ENCODE results near the gene RRP7A.
"Not testable (repeated sequence)": the region's sequence is repeated elsewhere in the genome, so short reads cannot be mapped to it uniquely, and the experiment has no call there.

Gene RRP7A

GRCh38 chr22:42519525-42520401 is at the start of gene RRP7A:
RRP7A (minus strand) TSS chr22:42519796; CDS start chr22:42519786, 10 bp downstream.
- DNase-seq = peak; percentile 69

DNA sequence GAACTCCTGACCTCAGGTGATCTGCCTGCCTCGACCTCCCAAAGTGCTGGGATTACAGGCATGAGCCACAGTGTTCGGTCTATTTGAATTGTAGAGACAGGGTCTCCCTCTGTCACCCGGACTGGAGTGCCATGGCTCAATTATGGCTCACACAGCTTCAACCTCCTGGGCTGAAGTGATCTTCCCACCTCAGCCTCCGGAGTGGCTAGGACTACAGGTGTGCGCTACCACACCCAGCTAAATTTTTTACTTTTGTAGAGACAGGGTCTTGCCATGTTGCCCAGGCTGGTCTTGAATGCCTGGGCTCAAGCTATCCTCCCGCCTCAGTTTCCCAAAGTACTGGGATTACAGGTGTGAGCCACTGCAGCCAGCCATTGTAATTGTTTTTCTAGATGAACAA is 48.4 kb upstream of the RRP7A start:
- DNase-seq = not testable (repeated sequence)

DNA sequence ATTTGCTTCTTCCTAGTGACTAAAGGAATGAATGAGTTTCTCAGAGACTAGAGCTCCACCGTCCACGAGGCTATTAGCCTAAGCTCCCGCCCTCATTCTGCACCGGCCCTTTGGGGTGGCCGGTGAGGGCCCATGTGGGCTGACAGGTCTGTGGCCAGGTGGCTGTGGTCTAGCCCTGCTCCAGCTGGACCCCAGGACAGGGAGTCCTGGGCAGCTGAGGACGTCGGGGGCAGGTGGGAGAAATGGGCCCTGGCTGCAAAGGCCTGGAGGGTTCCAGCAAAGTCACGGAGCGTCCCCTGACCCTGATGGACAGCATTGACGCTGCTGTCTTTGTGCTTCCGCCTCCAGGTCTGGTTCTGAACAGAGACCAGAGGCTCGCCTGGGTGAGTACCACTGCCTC is 46.4 kb upstream of the RRP7A start:
- DNase-seq = no peak

GRCh38 chr22:42564699-42565098 is 45.1 kb upstream of the RRP7A start:
- DNase-seq = no peak

GRCh38 chr22:42563943-42564342 is 44.3 kb upstream of the RRP7A start:
- not testable (repeated sequence) for DNase-seq

GRCh38 chr22:42562684-42563083 is 43.1 kb upstream of the RRP7A start:
- no peak for DNase-seq

- DNase-seq = no peak
These were observed 42.7 kb upstream of the RRP7A start for GRCh38 chr22:42562279-42562678.

- no peak for DNase-seq
These were observed 42.3 kb upstream of the RRP7A start for GRCh38 chr22:42561856-42562255.

DNA sequence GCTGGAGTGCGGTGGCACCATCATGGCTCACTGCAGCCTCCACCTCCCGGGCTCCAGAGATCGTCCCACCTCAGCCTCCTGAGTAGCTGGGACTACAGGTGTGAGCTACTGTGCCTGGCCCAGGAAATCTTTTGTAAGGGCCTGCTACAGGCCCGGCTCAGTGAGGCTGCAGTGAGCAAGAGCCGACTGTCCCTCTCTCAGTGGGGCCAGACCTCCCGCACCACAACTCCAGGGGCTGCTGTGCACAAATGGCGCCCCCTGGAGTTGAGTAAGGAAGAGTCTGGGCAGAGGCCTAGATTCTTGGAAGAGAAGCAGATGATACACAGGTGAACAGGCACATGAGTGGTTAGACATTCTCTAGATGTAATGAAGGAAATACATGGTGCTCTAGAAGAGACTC is 41.2 kb upstream of the RRP7A start:
- DNase-seq = no peak

DNA sequence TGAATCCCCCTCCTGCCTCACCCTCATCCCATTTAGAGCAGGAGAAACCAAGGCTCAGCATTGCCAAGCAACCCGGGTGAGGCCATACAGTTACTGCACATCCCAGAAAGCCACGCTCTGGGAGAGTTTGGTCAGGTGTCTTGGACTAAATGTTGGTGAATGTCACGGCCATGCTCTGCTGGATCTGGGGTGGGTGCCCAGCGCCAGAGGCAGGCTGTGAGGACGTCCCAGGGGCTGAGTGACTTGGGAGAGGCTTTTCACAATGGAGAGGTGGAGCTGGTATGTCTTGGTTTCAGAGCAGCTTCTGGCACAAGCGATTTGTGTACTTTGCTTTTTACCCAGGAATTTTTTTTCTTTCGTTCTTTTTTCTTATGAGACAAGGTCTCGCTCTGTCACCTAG is 40.8 kb upstream of the RRP7A start:
- no peak for DNase-seq

DNA sequence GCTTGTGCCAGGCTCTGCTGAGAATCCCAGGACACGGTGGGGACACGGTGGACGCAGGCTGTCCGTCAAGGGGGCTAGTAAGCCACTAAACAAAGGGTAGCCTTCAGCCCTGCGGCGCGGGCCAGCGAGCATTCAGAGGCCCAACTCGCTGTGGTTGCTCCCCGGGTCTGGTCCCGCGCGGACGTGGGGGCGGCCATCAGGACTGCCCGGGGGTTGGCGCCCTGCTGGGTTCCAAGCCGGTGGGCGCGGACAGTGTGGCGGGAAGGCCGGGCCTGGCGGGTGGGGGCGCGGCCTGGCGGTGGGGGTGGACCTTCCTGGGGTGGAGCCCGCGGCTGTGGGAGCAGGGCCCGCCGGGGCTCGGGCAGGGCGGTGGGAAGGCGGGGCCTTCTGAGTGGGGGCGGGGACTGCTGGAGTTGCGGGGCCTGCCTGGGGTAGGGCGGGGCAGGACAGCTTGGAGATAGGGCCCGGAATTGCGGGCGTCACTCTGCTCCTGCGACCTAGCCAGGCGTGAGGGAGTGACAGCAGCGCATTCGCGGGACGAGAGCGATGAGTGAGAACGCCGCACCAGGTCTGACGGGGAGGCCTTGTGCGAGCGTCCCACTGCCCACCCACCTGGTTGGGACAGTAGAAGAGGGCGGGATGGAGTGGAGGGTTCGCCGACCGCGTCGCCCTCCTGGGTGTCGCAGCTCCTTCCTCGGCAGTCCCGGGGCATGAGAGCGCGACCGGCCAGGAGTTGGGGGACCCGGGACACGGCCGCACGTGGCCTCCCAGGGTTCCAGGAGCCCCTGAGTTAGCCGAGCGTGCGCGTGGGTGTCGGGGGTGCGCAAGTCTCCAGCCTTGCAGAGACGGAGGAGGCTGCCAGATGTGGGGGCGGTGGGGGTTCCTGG is 34.1 kb upstream of the RRP7A start, which contains the start of gene SERHL2:
Gene SERHL2, plus strand, starts transcription at position 482 of the 887 bp plus-strand sequence. Its CDS starts 65 bp downstream, at position 547.
- DNase-seq = peak; percentile 71

GRCh38 chr22:42552294-42552647 is 32.7 kb upstream of the RRP7A start:
- DNase-seq = not testable (repeated sequence)

DNA sequence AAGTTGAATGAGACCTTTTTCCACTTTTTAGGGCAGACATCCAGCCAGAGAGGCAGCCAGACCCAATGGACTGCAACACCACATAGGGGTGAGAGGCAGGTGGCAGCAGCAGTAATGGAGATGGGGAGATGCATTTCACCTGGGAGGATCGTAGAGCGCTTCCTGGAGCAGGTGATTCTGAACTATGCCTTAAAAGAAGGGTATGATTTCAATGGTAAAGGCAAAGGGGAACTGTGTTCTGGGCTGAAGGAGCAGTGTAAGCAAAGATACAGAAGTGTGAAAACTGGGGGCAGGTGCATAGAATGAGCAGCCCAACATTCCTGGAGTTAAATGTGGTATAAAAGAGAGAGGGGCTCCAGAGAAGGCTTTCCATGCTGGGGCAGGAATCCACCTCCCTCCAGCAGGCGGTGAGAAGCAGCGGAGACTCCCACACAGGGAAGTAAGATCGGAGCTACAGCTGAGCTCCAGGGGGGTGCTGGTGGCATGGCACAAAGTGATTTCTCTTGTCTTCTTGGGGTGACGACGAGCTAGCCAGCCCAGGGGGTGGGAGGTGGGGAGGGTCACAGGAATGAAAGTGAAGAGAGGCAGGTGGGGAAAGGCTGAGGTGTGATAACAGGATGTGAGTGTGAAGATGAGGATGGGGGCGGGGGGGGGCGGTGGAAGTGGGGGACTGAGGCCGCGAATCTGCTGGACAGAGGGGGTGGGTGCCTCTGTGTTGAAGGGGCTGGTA is 29.9 kb upstream of the RRP7A start:
- no peak for DNase-seq

DNA sequence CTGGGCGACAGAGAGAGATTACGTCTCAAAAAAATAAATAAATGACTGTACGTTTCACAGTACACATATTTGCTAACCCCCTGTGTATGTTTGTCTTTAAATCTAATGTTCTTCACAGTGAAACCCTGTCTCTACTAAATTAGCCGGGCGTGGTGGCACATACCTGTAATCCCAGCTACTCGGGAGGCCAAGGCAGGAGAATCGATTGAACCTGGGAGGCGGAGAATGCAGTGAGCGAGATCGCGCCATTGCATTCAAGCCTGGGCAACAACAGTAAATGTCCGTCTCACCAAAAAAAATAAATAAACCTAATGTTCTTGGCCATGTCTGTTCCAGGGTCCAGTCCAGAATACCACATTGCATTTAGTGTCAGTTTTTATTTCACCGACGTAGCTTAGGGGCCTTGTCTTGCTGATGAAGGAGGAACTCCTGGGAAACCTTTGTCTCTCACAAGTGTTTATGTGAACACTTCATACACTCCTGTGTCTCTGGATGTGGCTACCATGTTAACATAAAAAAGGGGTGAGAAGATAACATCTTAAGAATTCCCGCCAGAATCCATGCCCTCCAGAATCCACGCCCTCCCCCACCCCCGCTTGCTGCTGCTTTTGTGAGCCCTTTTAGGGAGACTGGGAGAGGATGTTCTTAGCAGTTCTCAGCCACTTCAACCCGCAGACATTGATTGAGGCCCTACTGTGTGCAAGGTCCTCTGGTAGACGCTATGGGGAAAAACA is 29.2 kb upstream of the RRP7A start:
- no peak for DNase-seq

GRCh38 chr22:42548126-42548525 is 28.5 kb upstream of the RRP7A start:
- not testable (repeated sequence) for DNase-seq

DNA sequence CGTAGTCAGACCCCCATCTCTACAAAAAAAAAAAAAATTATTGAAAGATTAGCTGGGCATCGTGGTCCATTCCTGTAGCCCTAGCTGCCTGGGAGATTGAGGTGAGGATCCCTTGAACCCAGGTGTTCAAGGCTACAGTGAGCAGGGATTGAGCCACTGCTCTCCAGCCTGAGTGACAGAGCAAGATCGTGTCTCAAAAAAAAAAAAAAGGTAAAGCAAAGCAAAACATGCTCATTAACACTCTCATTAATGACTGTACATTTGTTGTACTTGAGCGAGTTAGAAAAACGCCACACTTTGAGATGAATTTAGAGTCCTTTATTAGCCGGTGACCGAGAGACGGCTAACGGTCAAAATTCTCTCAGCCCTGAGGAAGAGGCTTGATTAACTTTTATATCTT is 28.0 kb upstream of the RRP7A start:
- no peak for DNase-seq

DNA sequence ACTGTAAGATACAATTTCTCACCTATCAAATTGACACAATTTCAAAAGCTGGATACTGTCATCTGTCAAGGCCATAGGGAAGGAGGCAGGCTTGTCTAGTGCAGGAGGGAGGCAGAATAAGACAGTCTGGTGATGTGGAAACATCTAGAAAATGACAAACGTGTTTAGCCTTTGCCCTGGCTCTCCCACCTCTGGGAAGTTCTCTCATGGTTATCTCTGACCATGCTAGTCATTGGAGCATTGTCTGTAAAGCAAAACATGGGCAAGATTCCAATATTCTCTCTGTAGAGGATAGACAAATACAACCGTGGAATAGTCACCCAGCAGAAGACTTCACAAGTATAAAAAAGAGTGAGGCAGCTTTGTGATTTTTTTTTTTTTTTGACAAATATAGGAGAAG is 25.1 kb upstream of the RRP7A start:
- DNase-seq = no peak

GRCh38 chr22:42539236-42539771 is 19.7 kb upstream of the RRP7A start:
- not testable (repeated sequence) for DNase-seq

GRCh38 chr22:42537199-42537831 is 17.7 kb upstream of the RRP7A start:
- DNase-seq = not testable (repeated sequence)

DNA sequence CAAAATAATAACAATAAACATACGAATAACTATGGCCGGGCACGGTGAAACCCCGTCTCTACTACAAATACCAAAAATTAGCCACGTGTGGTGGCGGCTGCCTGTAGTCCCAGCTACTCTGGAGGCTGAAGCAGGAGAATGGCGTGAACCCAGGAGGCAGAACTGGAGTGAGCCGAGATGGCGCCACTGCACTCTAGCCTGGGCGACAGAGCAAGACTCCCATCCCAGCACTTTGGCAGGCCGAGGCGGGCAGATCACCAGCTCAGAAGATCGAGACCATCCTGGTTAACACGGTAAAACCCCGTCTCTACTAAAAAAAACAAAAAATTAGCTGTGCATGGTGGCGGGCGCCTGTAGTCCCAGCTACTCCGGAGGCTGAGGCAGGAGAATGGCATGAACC is 17.0 kb upstream of the RRP7A start:
- not testable (repeated sequence) for DNase-seq

DNA sequence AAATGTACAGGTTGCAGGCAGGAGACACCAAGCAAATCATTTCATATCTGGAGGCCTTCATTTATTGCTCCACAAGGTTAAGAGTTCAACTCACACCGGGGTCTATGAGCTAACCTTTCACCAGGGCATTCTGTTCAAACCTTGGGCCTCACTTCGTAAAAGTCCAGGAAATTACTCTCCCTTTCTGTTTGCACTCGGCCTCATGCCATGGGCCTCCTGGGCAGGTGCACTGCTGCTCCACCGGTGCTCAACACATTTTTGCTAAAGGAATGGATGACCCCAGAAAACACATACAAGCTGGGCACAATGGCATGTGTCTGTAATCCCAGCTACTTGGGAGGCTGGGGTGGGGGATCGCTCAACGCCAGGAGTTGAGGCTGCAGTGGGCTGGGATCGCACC is 16.6 kb upstream of the RRP7A start:
- DNase-seq = no peak
